RWPE2 (cell line): ENCODE results near the gene SEPTIN2.

Experiments
- ATAC-seq: fragments of 200-7000 bp; cut with Tn5 transposase; 3 replicates; pipeline ENCODE4 v1.9.1; 2021; ENCODE audit warnings: low read depth
- DNase-seq: peaks from one replicate; pipeline ENCODE4 v3.0.0-alpha.2; 2020; ENCODE audit warnings: low spot score
- H3K27ac ChIP-seq: fragments of 450-650 bp; 2 replicates; pipeline ENCODE4 v1.5.1; 2017; ENCODE audit warnings: mild to moderate bottlenecking; ENCODE audit not compliant: poor library complexity, severe bottlenecking
- H3K27me3 ChIP-seq: fragments of 250-450 bp; sonication (Bioruptor Pico); 2 replicates; pipeline ENCODE4 v1.5.1; 2021; ENCODE audit warnings: mild to moderate bottlenecking, moderate library complexity; ENCODE audit not compliant: insufficient read depth, poor library complexity, severe bottlenecking
- H3K36me3 ChIP-seq: fragments of 250-450 bp; sonication (Bioruptor Pico); 2 replicates; pipeline ENCODE4 v1.5.1; 2020; ENCODE audit warnings: low read depth, mild to moderate bottlenecking, moderate library complexity
- H3K4me1 ChIP-seq: fragments of 250-450 bp; sonication (Bioruptor Pico); 2 replicates; pipeline ENCODE4 v1.5.1; 2021; ENCODE audit warnings: mild to moderate bottlenecking, moderate library complexity; ENCODE audit not compliant: insufficient read depth, poor library complexity, severe bottlenecking
- H3K4me3 ChIP-seq: fragments of 250-450 bp; sonication (Bioruptor Pico); 2 replicates; pipeline ENCODE4 v1.5.1; 2021; ENCODE audit warnings: mild to moderate bottlenecking, moderate library complexity; ENCODE audit not compliant: severe bottlenecking
- H3K9me3 ChIP-seq: fragments of 250-450 bp; sonication (Bioruptor Pico); 2 replicates; pipeline ENCODE4 v1.5.1; 2021; ENCODE audit warnings: mild to moderate bottlenecking, moderate library complexity; ENCODE audit not compliant: severe bottlenecking
- TF ChIP-seq, protein P1 (sequence below): fragments of 450-650 bp; IDR thresholded peaks from one replicate; pipeline ENCODE4 v1.5.1; 2017; ENCODE audit warnings: mild to moderate bottlenecking, moderate library complexity; ENCODE audit not compliant: poor library complexity, severe bottlenecking

The SEPTIN2 gene

DNA sequence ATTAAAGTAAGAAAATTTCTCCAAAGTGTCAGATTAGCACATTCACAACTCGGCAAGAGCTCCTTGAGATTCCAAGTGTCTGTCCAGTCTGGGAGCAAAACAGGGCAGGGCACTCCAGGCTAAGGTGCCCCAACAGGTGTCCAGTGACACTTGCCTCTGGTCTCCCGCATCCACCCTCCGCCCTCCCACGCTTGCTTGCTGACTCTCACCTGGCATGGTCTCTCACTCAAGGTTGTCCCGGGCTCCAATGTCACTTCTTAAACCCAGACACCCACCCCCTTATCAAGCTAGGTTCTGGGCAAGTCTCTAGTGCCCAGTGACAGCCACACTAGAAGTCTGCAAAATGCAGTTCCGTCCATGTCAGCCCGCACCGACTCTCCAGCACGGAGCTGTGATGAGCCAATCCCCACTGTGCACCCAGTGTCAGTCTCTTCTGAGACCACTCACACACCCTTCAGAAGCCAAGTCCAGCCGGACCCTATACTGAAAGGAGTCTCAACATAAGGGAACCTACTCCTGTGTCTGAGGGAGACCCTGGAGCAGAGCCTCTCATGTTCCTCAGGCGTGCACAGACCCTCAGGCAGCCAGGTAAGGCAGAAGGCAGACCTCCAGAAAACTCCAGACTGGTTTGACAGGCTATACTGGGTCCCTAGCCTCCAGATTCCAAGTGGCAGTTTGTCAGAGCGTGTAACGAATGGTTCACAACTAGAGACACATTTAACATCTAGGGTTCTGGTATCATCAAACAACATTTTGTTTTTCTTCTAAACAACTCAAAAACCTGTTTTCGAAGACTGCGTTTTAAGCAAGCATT lies 45.8 kb upstream of the SEPTIN2 start:
- no peak for ATAC-seq
- DNase-seq, result no peak
- H3K4me1 ChIP-seq, result peaks cover 8% of the 10 kb centered on the region
- H3K36me3 ChIP-seq, result peaks cover 52% of the 10 kb centered on the region
- H3K27me3 ChIP-seq, result no peaks in the 10 kb centered on the region
- H3K27ac ChIP-seq, result no peak overlapping the region
- TF ChIP-seq, protein P1, sequence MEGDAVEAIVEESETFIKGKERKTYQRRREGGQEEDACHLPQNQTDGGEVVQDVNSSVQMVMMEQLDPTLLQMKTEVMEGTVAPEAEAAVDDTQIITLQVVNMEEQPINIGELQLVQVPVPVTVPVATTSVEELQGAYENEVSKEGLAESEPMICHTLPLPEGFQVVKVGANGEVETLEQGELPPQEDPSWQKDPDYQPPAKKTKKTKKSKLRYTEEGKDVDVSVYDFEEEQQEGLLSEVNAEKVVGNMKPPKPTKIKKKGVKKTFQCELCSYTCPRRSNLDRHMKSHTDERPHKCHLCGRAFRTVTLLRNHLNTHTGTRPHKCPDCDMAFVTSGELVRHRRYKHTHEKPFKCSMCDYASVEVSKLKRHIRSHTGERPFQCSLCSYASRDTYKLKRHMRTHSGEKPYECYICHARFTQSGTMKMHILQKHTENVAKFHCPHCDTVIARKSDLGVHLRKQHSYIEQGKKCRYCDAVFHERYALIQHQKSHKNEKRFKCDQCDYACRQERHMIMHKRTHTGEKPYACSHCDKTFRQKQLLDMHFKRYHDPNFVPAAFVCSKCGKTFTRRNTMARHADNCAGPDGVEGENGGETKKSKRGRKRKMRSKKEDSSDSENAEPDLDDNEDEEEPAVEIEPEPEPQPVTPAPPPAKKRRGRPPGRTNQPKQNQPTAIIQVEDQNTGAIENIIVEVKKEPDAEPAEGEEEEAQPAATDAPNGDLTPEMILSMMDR, result no peak
- no peak overlapping the region for H3K4me3 ChIP-seq
- no peaks in the 10 kb centered on the region for H3K9me3 ChIP-seq

DNA sequence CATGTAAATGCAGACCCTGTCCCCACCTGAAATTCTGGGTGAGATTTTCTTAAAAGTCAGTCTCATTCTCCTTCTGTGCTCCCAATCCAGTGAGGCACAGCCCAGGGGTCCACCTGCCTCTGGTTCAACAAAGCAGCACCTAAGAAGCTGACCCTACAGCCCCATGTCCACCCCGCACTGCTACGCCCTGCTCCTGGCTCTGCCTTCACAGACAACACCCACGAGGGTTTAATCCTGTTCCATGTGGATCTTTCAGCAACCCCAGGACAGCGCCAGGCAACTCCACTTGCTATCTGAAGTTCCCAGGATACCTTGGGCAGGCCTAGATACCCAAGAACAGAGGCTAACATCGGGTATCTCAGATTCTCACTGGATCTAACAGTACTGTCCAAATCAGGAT lies 45.2 kb upstream of the SEPTIN2 start:
- H3K4me1 ChIP-seq, result peaks cover 8% of the 10 kb centered on the region
- H3K4me3 ChIP-seq, result no peak overlapping the region
- no peaks in the 10 kb centered on the region for H3K27me3 ChIP-seq
- H3K9me3 ChIP-seq, result no peaks in the 10 kb centered on the region
- ATAC-seq (no peak), DNase-seq (no peak)
- H3K36me3 ChIP-seq, result peaks cover 45% of the 10 kb centered on the region
- H3K27ac ChIP-seq, result no peak overlapping the region
- TF ChIP-seq, protein P1, result no peak

DNA sequence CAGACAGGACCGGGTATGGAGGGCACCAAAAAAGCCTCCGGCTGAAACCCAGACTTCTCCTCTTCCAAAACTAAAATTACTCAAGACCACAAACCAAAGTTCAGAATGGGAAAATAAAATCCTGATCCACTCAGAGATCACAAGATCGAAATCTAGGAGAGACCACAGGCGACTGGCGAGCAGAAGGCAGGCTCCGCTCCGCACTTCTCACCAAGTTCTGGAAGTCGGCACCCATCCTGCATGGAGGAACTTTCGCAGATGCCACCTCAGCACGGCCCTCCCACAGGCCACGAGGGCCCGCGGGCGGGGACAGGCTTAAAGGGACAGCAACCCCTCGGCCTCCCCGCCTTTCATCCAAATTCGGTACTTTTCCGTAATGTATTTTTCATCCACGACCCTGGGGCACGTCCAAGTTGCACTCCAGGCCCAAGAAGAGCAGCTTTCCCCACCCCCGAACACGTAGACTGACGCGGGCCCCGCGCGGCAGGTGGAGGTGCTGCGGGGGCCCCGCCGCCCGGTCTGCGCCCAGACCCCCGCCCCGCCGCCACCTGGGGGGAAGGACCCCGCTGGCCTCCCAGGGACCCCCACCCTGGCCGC lies 43.9 kb upstream of the SEPTIN2 start:
- Histone ChIP-seq H3K9me3 (no peaks in the 10 kb centered on the region), H3K4me1 (peaks cover 8% of the 10 kb centered on the region), H3K36me3 (peaks cover 33% of the 10 kb centered on the region), H3K4me3 (peak overlapping the region; percentile 98), H3K27ac (peak overlapping the region; percentile 77), H3K27me3 (no peaks in the 10 kb centered on the region)
- TF ChIP-seq, protein P1, result no peak
- ATAC-seq (peak; percentile 75), DNase-seq (no peak)

DNA sequence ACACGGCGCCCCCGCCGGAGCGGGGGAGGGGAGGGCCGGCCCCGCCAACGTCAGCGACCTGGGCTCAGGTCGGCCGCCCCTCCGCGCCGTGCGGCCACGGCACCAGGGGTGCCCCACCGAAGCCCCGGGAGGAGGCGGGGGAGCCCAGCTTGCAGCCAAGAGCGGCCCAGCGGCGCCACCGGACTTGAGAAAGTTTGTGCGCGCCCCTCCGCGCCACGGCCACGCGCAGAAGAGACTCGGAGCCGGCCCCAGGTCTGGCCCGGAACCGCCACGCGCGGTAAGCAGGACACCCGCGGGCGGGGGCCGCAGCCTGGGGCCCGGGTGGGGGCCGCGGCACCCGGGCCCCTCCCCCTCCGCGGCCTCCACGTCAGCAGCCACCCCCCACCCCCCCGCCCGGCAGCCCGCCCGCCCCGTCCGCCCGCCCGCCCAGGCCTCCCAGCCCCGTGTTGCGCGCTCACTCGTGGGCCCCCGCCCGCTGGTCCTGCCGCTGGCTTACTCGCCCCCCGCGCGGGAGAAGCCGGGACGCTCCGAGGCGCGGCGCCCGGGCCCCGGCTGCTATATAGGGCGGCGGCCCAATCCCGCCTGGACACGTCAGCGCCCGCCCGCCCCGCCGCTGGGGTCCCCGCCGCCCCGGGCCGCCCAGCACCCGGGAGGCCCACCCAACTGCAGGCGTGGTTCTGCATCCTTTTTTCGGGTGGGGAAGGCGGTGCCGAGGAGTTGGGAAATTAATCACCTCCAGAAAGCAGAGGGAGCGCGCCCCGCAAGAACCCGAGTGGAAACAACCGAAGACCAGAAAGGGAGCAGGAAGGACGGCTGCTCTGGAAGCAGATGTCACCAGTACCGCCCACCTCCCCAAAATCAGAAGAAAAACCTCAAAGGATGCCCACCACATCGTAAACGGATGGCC lies 43.2 kb upstream of the SEPTIN2 start:
- TF ChIP-seq, protein P1, result no peak
- Histone ChIP-seq H3K27me3 (no peaks in the 10 kb centered on the region), H3K36me3 (peaks cover 32% of the 10 kb centered on the region), H3K4me1 (peaks cover 8% of the 10 kb centered on the region), H3K27ac (peak overlapping the region; percentile 77), H3K4me3 (peak overlapping the region; percentile 98), H3K9me3 (no peaks in the 10 kb centered on the region)
- ATAC-seq (peak; percentile 70), DNase-seq (no peak)
